NCI-H128 (cell line): ENCODE data around the gene GBX1.

Experiments used
- DNase-seq: peaks from one replicate; lab custom pipeline; 2025; ENCODE audit not compliant: unreplicated experiment; lab: John Stamatoyannopoulos, UW

Gene GBX1

GRCh38 chr7:151141311-151141854, 26.1 kb downstream of the GBX1 start:
- no peak for DNase-seq

- DNase-seq: no peak
Observed at GRCh38 chr7:151140826-151141225, 26.7 kb downstream of the GBX1 start.

- DNase-seq: no peak
Observed at GRCh38 chr7:151139791-151140190, 27.7 kb downstream of the GBX1 start.

GRCh38 chr7:151139071-151139790, 28.3 kb downstream of the GBX1 start:
- DNase-seq: no peak

- no peak for DNase-seq
Observed at GRCh38 chr7:151138153-151138851, 29.2 kb downstream of the GBX1 start.

GRCh38 chr7:151137791-151138152, 29.7 kb downstream of the GBX1 start:
- DNase-seq: no peak

DNA sequence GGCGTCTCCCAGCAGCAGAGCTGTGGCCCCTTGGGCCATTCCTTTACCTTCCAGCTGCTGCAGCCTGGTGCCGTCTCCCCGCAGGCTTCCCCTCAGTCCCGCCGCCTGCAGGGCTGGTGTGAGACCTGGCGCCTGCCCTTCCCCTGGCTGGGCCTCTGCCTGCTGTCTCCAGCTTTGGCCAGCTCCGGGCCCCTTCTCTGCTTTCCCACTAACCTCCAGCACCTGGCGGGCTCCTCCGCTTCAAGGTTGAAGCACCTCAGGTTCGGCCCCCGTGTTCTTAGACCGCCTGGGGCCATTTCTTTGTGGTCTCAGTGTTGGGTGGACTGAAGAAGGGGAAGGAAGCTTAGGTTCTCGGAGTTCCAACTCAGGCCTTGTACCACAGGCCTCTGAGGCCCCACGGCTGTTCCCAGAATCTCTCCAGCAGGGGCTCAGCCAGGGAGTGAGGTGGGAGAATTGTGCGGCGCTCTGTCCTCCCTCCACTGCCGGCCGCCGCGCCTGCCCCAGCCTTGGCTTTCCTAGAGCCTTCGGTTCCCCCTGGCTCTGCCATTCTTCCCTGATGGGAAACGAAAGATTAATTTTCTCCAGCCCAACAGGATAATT, 30.3 kb downstream of the GBX1 start:
- DNase-seq: no peak

GRCh38 chr7:151135866-151136843, 31.3 kb downstream of the GBX1 start:
- DNase-seq: no peak

GRCh38 chr7:151135525-151135845, 32.0 kb downstream of the GBX1 start:
- DNase-seq: no peak

GRCh38 chr7:151134743-151135524, 32.6 kb downstream of the GBX1 start:
- no peak for DNase-seq

- no peak for DNase-seq
Observed at GRCh38 chr7:151133986-151134742, 33.3 kb downstream of the GBX1 start.

DNA sequence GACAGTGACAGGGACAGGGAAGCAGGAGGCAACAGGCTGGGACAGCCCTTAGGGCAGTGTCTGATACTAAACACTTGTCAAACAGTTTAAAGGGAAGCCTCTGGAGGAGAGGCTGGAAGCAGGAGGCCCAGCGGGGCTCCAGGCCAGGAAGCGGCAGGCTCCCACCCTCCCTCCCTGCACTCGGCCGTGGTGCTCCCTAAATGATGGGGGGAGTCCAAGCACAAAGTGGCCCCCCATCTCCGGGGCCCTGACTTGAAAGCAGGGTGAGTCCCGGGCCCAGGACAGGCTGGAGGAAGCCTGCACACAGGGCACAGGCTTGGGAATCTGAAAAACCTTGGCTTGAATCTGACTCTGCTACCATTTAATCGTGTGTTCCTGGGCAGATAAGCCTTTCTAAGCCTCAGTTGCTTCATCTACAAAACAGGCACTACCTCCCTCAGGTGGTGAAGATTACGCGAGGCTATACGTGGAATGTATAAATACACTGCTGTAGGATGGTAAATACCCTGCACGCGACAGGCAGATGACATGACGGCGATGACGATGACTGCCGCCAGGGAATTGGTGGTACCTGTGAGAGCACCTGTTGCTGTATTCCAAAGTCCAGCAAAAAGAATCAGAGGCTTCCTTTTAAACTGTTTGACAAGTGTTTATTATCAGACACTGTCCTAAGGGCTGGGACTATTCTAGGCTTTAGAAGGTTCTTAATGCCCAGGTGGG, 34.1 kb downstream of the GBX1 start:
- no peak for DNase-seq

DNA sequence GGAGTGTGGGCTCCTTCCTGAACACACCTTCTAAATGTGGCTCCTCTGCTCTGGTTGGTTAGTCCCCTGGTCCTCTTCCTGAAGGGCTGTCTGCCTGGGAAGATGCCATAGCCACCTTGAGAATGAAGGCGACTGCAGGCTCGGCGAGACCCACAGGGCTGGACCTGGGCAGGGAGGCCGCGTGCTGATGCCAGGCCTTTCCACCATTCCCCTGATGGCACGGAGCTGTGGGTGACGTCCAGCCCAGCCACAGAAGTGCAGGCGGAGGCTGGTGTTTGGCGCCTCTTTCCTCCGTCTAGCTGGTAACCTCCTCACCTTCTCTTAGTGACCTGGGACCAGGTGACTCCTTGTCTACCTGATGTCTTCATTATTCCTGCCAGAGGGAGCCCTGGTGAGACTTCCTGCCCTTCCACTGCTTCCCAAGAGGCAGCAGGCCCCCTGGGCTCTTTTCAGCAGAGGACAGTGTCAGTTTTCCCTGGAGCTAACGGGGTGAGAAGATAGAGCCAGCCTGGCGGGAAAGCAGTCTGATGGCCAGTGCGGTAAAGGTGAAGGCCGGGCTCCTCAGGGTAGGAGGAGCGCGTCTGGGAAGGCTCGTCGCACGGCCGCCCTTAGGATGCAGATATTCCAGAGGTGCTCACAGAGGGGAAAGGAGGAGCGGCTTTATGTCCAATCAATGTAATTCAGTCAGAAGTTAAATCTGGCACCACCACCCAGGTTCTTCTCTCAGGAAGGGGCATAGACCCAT, 34.9 kb downstream of the GBX1 start:
- DNase-seq: no peak

DNA sequence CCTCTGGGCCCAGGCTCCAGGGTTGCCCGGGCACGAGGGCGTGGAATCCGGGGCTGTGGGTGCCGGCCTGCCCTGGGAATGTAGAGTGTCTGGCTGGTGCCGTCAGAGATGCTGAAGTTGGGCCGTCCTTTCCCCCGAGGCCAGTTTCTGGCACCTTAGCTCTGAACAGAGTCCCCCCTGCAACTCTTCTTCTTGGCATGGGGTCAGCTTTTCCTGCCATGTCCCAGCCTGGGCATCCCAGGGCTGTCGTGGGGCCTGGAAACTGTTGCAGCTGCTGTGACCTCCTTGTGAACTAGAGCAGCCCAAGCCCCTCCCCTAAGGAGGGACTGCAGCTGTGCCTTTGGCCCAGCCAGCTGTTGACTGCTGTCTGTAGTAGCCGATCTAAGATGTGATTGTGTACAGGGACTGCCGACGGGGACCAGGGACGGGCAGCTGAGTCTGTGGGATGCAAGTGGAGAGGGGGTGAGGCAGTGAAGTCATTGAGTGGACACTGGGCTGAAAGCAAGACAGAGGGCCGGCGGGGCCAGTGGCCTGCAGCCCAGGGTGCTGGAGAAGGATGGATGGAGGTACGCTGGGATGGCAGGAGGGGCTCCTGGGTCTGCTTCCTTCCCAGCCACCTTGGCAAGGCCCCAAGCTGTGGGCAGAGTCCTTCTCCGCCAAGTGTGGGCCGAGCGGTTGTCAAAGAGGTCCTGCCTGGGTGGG, 35.8 kb downstream of the GBX1 start:
- no peak for DNase-seq

GRCh38 chr7:151131224-151131591, 36.3 kb downstream of the GBX1 start:
- no peak for DNase-seq

GRCh38 chr7:151130741-151131157, 36.7 kb downstream of the GBX1 start:
- DNase-seq: no peak

- no peak for DNase-seq
Observed at GRCh38 chr7:151129960-151130591, 37.4 kb downstream of the GBX1 start.
